NCI-H524 (cell line): ENCODE results near the gene P2RY2.
A peak's percentile ranks its signal among the peaks of the same experiment; 100 is the strongest.
"Not testable (repeated sequence)": the region's sequence is repeated elsewhere in the genome, so short reads cannot be mapped to it uniquely, and the experiment has no call there.

Experiments used
- DNase-seq, 2 experiments: peaks; one replicate each; lab custom pipeline; 2025; lab: John Stamatoyannopoulos, UW

P2RY2 gene

GRCh38 chr11:73188301-73188700 lies 29.8 kb upstream of the P2RY2 start:
- no peak for DNase-seq

- DNase-seq = no peak
Measured at GRCh38 chr11:73189315-73189714, 28.8 kb upstream of the P2RY2 start.

DNA sequence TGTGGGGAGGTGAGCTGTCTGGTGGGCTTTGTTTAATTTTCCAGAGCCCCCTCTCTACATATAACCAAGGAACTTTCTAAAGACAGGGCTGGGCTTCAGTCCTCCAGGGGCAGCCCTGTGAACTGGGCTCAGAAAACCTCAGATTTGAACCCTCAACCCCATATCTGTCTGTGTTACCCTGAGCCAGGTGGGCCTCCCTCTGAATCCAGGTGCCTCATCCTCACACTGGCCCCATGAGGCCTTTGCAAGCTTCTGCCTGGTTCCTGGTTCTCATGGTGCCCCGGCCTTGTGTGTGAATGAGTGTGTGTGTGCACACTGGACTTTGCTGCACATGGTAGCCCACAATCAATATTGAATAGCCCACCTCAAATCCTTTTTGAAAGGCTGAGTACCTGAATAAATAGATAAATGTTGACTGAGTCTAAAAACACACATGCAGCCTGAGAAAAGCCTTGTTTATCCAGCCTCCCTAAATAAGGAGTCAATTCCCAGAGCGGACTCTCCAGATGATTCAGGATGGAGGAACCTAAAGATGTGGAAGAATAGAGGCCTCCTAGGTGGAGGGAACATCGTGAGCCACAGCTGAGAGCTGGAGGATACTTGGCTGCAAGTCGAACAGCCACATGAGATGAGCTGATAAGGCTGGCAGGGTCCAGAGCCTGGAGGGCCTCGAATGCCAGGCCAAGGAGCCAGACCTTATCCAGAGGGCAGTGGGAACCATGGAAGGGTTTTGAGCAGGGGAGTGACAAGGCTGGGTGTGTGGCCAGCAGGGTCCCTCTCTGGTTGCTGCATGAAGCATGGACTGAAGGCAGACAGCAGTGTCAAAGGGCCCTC lies 28.1 kb upstream of the P2RY2 start:
- no peak for DNase-seq

GRCh38 chr11:73190557-73190885 lies 27.6 kb upstream of the P2RY2 start:
- DNase-seq = no peak

GRCh38 chr11:73191151-73191550 lies 26.9 kb upstream of the P2RY2 start:
- no peak for DNase-seq

GRCh38 chr11:73192272-73192671 lies 25.8 kb upstream of the P2RY2 start:
- DNase-seq = no peak

- no peak for DNase-seq
Measured at GRCh38 chr11:73193251-73194033, 24.6 kb upstream of the P2RY2 start.

- DNase-seq = no peak
Measured at GRCh38 chr11:73194034-73194507, 24.0 kb upstream of the P2RY2 start.

GRCh38 chr11:73194593-73194992 lies 23.5 kb upstream of the P2RY2 start:
- DNase-seq = no peak

DNA sequence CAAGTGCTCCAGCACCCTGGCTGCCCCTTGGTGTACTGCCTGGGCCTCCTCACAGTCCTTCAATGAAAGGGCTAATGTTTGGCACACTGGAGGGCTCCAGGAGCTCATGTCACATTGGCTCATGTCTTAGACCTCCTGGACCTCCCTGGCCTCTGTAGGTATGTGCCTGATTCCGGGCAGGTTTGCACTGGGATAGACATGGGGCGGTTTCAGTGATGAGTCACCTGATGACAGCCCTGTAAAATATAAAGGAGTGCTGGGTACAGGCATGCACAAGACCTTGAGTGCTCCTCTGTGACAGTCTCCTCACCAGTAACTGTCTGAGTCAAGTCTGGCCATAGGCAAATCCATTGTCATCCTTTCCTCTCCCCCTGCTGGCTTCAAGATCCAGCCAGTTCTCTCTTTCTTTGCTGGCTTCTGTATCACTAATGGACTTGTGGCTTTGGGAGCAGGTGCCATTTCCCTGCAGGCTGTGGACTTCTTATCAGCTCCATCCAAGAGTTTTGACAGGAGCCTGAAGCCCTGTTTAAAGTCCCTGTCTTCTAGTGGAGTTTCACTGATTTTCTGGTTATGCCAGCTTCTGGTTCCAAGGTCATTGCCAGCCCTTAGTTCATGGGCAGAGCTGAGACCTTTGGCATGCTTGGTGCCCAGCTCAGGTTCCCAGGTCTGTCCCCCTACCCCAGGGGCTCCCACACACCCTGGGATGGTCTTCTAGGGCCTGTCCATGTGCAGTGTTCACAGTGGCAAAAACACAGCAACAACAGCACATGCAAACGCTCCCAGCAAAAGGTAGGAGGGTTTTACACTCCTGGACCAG lies 22.7 kb upstream of the P2RY2 start:
- no peak for DNase-seq

DNA sequence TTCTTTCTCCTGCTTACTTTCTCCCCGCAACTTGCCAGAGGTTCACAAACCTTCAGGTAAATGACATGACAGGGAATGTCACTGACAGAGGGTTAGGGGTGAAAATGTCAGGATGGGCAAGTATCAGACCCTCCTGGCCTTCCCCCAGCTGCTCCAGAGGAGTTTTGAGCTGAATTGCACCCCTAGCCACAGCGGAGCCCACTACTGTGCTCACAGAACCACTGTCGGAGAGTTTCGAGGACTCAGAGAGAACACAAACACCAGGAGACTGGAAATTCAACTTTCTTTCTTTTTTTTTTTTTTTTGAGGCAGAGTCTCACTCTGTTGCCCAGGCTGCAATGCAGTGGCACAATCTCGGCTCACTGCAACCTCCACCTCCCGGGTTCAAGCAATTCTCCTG lies 21.5 kb upstream of the P2RY2 start:
- no peak for DNase-seq

DNA sequence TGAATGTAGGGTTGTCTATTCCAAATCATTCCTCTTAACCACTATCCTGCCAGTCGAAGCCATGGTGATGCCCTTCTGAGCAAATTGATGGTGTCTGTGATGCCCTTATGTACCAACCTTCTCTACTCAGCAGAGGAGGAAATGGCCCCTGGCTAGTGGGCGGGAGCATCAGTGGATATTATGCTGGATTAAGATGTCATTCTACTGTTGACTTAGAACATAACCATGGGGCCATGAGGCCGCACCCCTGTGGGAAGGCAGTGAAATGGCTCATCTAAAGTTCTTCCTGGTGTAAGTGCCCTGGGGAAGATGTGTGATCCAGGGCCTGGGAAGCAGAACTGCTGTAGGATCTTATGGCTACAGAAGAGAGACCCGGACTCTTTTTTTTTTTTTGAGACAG lies 20.7 kb upstream of the P2RY2 start:
- no peak for DNase-seq

- DNase-seq = not testable (repeated sequence)
Measured at GRCh38 chr11:73197787-73198186, 20.3 kb upstream of the P2RY2 start.

GRCh38 chr11:73198677-73199076 lies 19.4 kb upstream of the P2RY2 start:
- no peak for DNase-seq

DNA sequence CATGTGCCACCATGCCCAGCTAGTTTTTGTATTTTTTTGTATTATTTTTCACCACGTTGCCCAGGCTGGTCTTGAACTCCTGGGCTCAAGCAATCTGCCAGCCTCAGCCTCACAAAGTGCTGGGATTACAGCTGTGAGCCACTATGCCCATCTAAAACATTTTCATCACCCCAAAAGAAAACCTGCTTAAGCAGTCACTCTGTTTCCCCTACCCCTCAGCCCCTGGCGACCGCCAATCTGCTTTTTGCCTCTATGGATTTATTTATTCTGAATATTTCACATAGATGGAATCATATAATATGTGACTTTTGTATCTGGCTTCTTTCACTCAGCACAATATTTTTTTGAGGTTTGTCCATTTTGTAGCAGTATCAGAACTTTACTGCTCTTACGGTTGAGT lies 18.6 kb upstream of the P2RY2 start:
- no peak for DNase-seq

- no peak for DNase-seq
Measured at GRCh38 chr11:73200256-73200655, 17.8 kb upstream of the P2RY2 start.

DNA sequence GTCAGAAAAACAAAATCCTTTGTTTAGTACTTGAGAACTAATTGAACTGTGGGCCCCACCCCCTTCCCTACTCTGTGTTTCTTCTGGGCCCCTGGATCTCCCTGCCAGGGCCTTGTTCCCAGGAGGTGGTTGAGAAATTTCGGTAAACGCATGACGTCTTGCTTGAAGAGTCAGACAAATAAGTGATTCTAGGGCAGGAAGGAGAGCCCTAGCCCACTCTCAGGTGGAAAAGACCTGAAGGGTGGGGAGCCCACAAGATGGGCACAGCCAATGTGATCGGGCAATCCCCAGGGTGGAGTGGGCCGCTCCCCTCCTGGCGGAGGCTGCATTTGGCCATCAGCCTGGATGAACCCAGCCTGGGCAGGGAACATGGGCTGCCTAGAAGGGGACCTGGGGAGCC lies 16.8 kb upstream of the P2RY2 start:
- peak; percentile 59 to 62 for DNase-seq

DNA sequence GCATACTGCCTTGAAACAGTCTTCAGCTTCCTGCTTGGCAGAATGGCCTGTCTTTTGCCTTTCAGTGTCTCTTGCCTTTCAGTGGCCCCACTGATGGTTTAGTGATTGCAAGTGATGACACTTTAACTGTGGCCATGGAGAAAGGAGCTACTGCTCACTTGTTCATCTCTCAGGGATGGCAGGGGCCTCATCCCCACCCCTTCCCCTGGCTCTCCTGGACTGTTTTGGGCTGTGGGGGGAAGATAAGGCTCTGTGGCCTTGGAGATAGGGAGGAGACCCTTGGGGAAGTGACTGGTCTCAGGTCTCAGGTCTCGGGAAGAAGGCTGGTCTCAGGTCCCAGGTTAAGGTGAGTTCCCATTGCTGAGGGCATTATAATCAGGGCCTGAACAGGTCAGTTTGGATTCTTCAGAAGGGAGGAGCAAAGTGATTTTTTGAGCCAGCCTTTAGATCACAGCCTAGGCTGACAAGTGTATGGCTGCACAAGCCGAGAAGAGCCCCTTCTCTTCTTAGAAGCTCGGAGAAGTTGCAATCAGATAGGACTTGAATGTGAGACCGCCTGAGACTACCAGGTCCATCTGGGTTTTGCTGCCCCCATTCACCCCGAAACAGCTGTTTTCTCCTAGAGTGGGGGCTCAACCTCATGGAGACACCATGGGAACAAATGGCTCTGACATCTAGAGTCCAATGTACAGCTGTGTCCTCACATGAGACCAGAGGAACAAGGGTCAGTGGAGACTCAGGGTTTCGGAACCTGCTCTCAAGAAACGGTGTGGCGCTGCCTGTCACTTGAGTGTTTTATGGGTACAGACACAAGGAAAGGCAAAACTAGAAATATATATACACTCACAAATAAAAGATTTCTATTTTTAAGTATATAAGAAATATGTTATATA lies 15.9 kb upstream of the P2RY2 start:
- DNase-seq = peak in 1 of 2 experiments; percentile 23

- DNase-seq = no peak
Measured at GRCh38 chr11:73203322-73203721, 14.8 kb upstream of the P2RY2 start.

DNA sequence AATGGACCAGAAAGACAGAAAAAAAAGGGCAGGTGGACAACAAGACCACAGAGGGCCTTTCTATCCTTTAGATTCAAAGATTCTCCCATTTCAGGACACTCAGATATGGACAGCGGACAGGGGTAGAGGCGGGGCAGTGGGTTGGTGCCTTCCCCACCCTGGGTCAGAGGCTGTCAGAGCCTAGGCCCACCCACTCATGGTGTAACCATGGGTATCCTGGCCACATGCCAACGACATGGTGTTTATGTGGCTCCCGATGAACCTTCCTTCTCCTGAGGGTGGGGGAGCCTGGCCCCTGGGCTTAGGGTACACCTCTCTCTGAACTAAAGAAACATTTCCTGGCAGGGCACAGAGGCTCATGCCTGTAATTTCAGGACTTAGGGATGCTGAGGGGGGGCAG lies 14.3 kb upstream of the P2RY2 start:
- DNase-seq = no peak

GRCh38 chr11:73204711-73205121 lies 13.4 kb upstream of the P2RY2 start:
- no peak for DNase-seq
